Glutamatergic neuron (in vitro differentiated cells): Measurements from ENCODE around the gene ATP5MG. TPM values are rescaled to one million over a fixed set of nuclear protein-coding genes. Genes with fewer than 3 reads are reported as not detected.
"Not testable (repeated sequence)": the region's sequence is repeated elsewhere in the genome, so short reads cannot be mapped to it uniquely, and the experiment has no call there.

Source experiments
- DNase-seq: peaks from one replicate; pipeline ENCODE4 v3.0.0; 2022
- H3K27ac Mint-ChIP-seq: one replicate; pipeline ENCODE4 v1.8.0; 2020; ENCODE audit warnings: mild to moderate bottlenecking, mixed read lengths, inconsistent platforms; ENCODE audit not compliant: unreplicated experiment
- H3K27me3 Mint-ChIP-seq: one replicate; pipeline ENCODE4 v1.8.0; 2020; ENCODE audit warnings: mild to moderate bottlenecking, moderate library complexity, mixed read lengths, inconsistent platforms; ENCODE audit not compliant: unreplicated experiment
- H3K36me3 Mint-ChIP-seq: one replicate; pipeline ENCODE4 v1.8.0; 2020; ENCODE audit warnings: mild to moderate bottlenecking, mixed read lengths, inconsistent platforms; ENCODE audit not compliant: unreplicated experiment
- H3K4me1 Mint-ChIP-seq: one replicate; pipeline ENCODE4 v1.8.0; 2020; ENCODE audit warnings: mild to moderate bottlenecking, low read depth, mixed read lengths, inconsistent platforms; ENCODE audit not compliant: unreplicated experiment
- H3K4me3 Mint-ChIP-seq: one replicate; pipeline ENCODE4 v1.8.0; 2020; ENCODE audit warnings: mild to moderate bottlenecking, mixed read lengths, inconsistent platforms; ENCODE audit not compliant: unreplicated experiment
- H3K9me3 Mint-ChIP-seq: one replicate; pipeline ENCODE4 v1.8.0; 2020; ENCODE audit warnings: mild to moderate bottlenecking, moderate library complexity, mixed read lengths, inconsistent platforms; ENCODE audit not compliant: unreplicated experiment
- CTCF ChIP-seq: fragments of 200-600 bp; sonication (generic); IDR thresholded peaks from one replicate; pipeline ENCODE4 v1.5.0; 2021; ENCODE audit not compliant: partially characterized antibody, unreplicated experiment
- total RNA-seq: library from RNA; stranded (reverse); fragmentation: NEBNext Ultra II Directional; extraction: Animal tissue kit (Norgen Biotek cat#: 25700); gene quantifications from one replicate; pipeline ENCODE4 v1.2.1, GENCODE V29; 2021; ENCODE audit not compliant: unreplicated experiment

ATP5MG gene
- total RNA-seq, 1 donor from 2014 or later: 140 TPM

GRCh38 chr11:118383657-118384056 is 17.7 kb upstream of the ATP5MG start:
- DNase-seq: no peak
- H3K36me3 Mint-ChIP-seq: no peaks in the 10 kb centered on the region
- no peaks in the 10 kb centered on the region for H3K27me3 Mint-ChIP-seq
- no peaks in the 10 kb centered on the region for H3K4me1 Mint-ChIP-seq
- H3K4me3 Mint-ChIP-seq: no peak overlapping the region
- no peak for TF ChIP-seq CTCF
- no peak overlapping the region for H3K27ac Mint-ChIP-seq
- no peaks in the 10 kb centered on the region for H3K9me3 Mint-ChIP-seq

DNA sequence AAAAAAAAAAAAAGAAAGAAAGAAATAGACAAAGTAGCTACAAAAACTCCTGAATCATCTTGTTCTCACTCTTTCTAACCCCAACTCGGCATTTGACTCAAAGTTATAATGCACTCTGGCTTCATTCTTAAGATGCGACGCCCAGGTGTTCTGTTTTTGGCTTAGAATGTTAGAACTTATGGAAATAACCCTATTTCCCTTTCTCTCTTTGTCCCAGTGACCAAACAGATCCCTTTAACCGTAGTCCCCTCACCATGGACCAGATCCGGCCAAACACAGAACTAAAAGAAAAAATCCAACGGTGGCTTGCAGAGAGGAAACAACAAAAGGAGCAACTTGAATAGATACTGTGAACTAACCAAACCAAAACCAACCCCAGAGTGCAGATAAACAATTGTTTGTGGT is 5.3 kb upstream of the ATP5MG start:
- Mint-ChIP-seq H3K4me3 (no peak overlapping the region), H3K27me3 (peaks cover under 1% of the 10 kb centered on the region), H3K4me1 (peaks cover 4% of the 10 kb centered on the region), H3K9me3 (no peaks in the 10 kb centered on the region), H3K36me3 (no peaks in the 10 kb centered on the region), H3K27ac (no peak overlapping the region)
- no peak for TF ChIP-seq CTCF
- DNase-seq: no peak

DNA sequence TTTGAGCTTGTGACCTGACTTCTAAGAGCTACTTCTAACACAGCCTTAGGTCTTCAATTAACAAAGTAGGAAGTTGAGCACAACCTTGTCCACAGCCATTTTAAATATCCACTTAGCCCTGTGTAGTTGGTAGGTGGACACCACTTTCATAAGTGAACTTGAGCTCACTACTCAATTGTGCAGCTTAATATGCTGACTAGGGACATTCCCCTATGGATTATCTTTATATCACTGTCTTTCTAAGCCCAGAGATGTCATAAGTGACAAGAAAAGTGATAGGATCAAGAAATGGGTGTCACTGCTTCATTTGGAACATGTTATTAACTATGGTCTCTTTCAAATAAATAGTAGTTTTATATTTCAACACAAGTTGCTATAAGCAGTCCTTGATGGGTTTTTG is 4.0 kb upstream of the ATP5MG start:
- no peak for TF ChIP-seq CTCF
- H3K36me3 Mint-ChIP-seq: no peaks in the 10 kb centered on the region
- peaks cover 1% of the 10 kb centered on the region for H3K9me3 Mint-ChIP-seq
- peaks cover 9% of the 10 kb centered on the region for H3K4me1 Mint-ChIP-seq
- peaks cover 4% of the 10 kb centered on the region for H3K27me3 Mint-ChIP-seq
- no peak for DNase-seq
- H3K27ac Mint-ChIP-seq: no peak overlapping the region
- no peak overlapping the region for H3K4me3 Mint-ChIP-seq

- peaks cover 11% of the 10 kb centered on the region for H3K4me1 Mint-ChIP-seq
- no peaks in the 10 kb centered on the region for H3K36me3 Mint-ChIP-seq
- no peak overlapping the region for H3K27ac Mint-ChIP-seq
- no peak overlapping the region for H3K4me3 Mint-ChIP-seq
- peaks cover 1% of the 10 kb centered on the region for H3K9me3 Mint-ChIP-seq
- DNase-seq: no peak
- no peak for TF ChIP-seq CTCF
- H3K27me3 Mint-ChIP-seq: peaks cover 4% of the 10 kb centered on the region
These were observed 2.4 kb upstream of the ATP5MG start for GRCh38 chr11:118398791-118399559.

- peaks cover 11% of the 10 kb centered on the region for H3K4me1 Mint-ChIP-seq
- H3K27me3 Mint-ChIP-seq: peaks cover 4% of the 10 kb centered on the region
- no peaks in the 10 kb centered on the region for H3K36me3 Mint-ChIP-seq
- H3K4me3 Mint-ChIP-seq: peak overlapping the region; percentile 99
- TF ChIP-seq CTCF: no peak
- no peak for DNase-seq
- H3K9me3 Mint-ChIP-seq: peaks cover 1% of the 10 kb centered on the region
- H3K27ac Mint-ChIP-seq: peak overlapping the region; percentile 85
These were observed 629 bp downstream of the ATP5MG start for GRCh38 chr11:118401880-118402590.

DNA sequence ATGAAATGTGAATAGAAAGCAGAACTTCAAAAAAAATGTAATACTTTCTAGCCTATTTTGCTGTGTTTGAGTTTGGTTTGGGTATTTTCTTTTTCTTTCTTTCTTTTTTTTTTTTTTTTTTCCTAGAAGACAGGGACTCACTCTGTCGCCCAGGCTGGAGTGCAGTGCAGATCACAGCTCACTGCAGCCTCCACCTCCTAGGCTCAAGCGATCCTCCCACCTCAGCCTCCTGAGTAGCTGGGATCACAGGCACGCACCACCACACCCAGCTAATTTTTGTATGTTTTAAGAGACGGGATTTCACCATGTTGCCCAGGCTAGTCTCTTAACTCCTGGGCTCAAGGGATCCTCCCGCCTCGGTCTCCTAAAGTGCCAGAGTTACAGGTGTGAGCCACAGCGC is 1.2 kb downstream of the ATP5MG start:
- not testable (repeated sequence) for DNase-seq, H3K9me3 Mint-ChIP-seq, H3K27me3 Mint-ChIP-seq, H3K36me3 Mint-ChIP-seq, H3K27ac Mint-ChIP-seq
- Mint-ChIP-seq H3K4me3 (peak overlapping the region; percentile 99), H3K4me1 (peaks cover 11% of the 10 kb centered on the region)
